SK-N-SH treated with all-trans-retinoic acid at 6 μM for 48 hours (cell line): ENCODE data around the gene GRID1.

Experiments used
- ATAC-seq: fragments of 200-7000 bp; cut with Tn5 transposase; 3 replicates; pipeline ENCODE4 v1.9.1; 2020; ENCODE audit warnings: mild to moderate bottlenecking, moderate library complexity
- ARNTL ChIP-seq: fragments of 450-650 bp; formaldehyde crosslinking; IDR thresholded peaks from 2 replicates; pipeline ENCODE4 v1.5.0; 2020; ENCODE audit warnings: low read depth, mild to moderate bottlenecking, moderate library complexity, borderline replicate concordance
- CREB5 ChIP-seq: fragments of 250-450 bp; sonication (Bioruptor Pico); IDR thresholded peaks from 2 replicates; pipeline ENCODE4 v1.5.1; 2020; ENCODE audit warnings: low read depth, mild to moderate bottlenecking, moderate library complexity
- CSDC2 ChIP-seq: fragments of 250-450 bp; sonication (Bioruptor Pico); IDR thresholded peaks from 2 replicates; pipeline ENCODE4 v1.5.0; 2020; ENCODE audit warnings: mild to moderate bottlenecking, moderate library complexity
- CSRNP3 ChIP-seq: fragments of 250-450 bp; sonication (Bioruptor Pico); IDR thresholded peaks from 2 replicates; pipeline ENCODE4 v1.5.1; 2021; ENCODE audit warnings: mild to moderate bottlenecking, moderate library complexity
- ESRRG ChIP-seq: fragments of 250-450 bp; sonication (Bioruptor Pico); IDR thresholded peaks from 2 replicates; pipeline ENCODE4 v1.6.1; 2021; ENCODE audit warnings: mild to moderate bottlenecking
- GLIS3 ChIP-seq: fragments of 250-450 bp; sonication (Bioruptor Pico); IDR thresholded peaks from 2 replicates; pipeline ENCODE4 v1.5.0; 2020; ENCODE audit warnings: mild to moderate bottlenecking, moderate library complexity
- ISL1 ChIP-seq: fragments of 250-450 bp; sonication (Bioruptor Pico); IDR thresholded peaks from 2 replicates; pipeline ENCODE4 v2.1.2; 2022; ENCODE audit warnings: mild to moderate bottlenecking, moderate library complexity
- OSR1 ChIP-seq: fragments of 250-450 bp; sonication (Bioruptor Pico); IDR thresholded peaks from 2 replicates; pipeline ENCODE4 v1.8.0; 2022; ENCODE audit warnings: moderate library complexity, mild to moderate bottlenecking, inconsistent platforms
- PATZ1 ChIP-seq: fragments of 250-450 bp; sonication (Bioruptor Pico); IDR thresholded peaks from 2 replicates; pipeline ENCODE4 v1.8.0; 2020; ENCODE audit warnings: mild to moderate bottlenecking, moderate library complexity, borderline replicate concordance
- POU6F1 ChIP-seq: fragments of 250-450 bp; sonication (Bioruptor Pico); IDR thresholded peaks from 2 replicates; pipeline ENCODE4 v1.8.0; 2021; ENCODE audit warnings: low read depth, mild to moderate bottlenecking, moderate library complexity, borderline replicate concordance
- PPARA ChIP-seq: fragments of 250-450 bp; sonication (Bioruptor Pico); IDR thresholded peaks from 2 replicates; pipeline ENCODE4 v1.5.0; 2020; ENCODE audit warnings: mild to moderate bottlenecking, borderline replicate concordance
- RARB ChIP-seq: fragments of 250-450 bp; sonication (Bioruptor Pico); IDR thresholded peaks from 2 replicates; pipeline ENCODE4 v1.8.0; 2021; ENCODE audit warnings: mild to moderate bottlenecking, moderate library complexity
- SNAI2 ChIP-seq: fragments of 250-450 bp; sonication (Bioruptor Pico); IDR thresholded peaks from 2 replicates; pipeline ENCODE4 v1.5.0; 2020; ENCODE audit warnings: mild to moderate bottlenecking, moderate library complexity
- TCF4 ChIP-seq: fragments of 250-450 bp; sonication (Bioruptor Pico); IDR thresholded peaks from 2 replicates; pipeline ENCODE4 v1.8.0; 2021; ENCODE audit warnings: mild to moderate bottlenecking, moderate library complexity, borderline replicate concordance
- TOX ChIP-seq: fragments of 250-450 bp; sonication (Bioruptor Pico); IDR thresholded peaks from 2 replicates; pipeline ENCODE4 v1.8.0; 2021; ENCODE audit warnings: mild to moderate bottlenecking, moderate library complexity, borderline replicate concordance
- ZC3H10 ChIP-seq: fragments of 250-450 bp; sonication (Bioruptor Pico); IDR thresholded peaks from 2 replicates; pipeline ENCODE4 v1.5.1; 2021; ENCODE audit warnings: mild to moderate bottlenecking, moderate library complexity
- ZFP3 ChIP-seq: fragments of 250-450 bp; sonication (Bioruptor Pico); IDR thresholded peaks from 2 replicates; pipeline ENCODE4 v1.5.0; 2020; ENCODE audit warnings: mild to moderate bottlenecking, moderate library complexity
- ZFP30 ChIP-seq: fragments of 450-650 bp; formaldehyde crosslinking; IDR thresholded peaks from 2 replicates; pipeline ENCODE4 v1.5.0; 2022; ENCODE audit warnings: mild to moderate bottlenecking, moderate library complexity
- ZNF565 ChIP-seq: fragments of 450-650 bp; formaldehyde crosslinking; conservative IDR thresholded peaks from 2 replicates; pipeline ENCODE4 v1.5.0; 2020; ENCODE audit warnings: low read depth, mild to moderate bottlenecking, moderate library complexity
- ZNF70 ChIP-seq: fragments of 450-650 bp; formaldehyde crosslinking; IDR thresholded peaks from 2 replicates; pipeline ENCODE4 v1.5.0; 2020; ENCODE audit warnings: mild to moderate bottlenecking, moderate library complexity
- ZNF8 ChIP-seq: fragments of 450-650 bp; formaldehyde crosslinking; IDR thresholded peaks from 2 replicates; pipeline ENCODE4 v1.5.0; 2020; ENCODE audit warnings: mild to moderate bottlenecking, moderate library complexity

GRID1 gene

GRCh38 chr10:86295351-86295750, 71.2 kb downstream of the GRID1 start:
- ATAC-seq, result no peak
- no peak for TF ChIP-seq ZNF70 (CRISPR knock-in tag)
- no peak for TF ChIP-seq ZFP30 (CRISPR knock-in tag)
- TF ChIP-seq CSRNP3, result no peak
- TF ChIP-seq RARB (CRISPR knock-in tag), result no peak
- TF ChIP-seq ARNTL, result no peak
- TF ChIP-seq SNAI2, result no peak
- no peak for TF ChIP-seq ZC3H10 (CRISPR knock-in tag)
- TF ChIP-seq OSR1 (CRISPR knock-in tag), result no peak
- no peak for TF ChIP-seq ZFP3 (CRISPR knock-in tag)
- no peak for TF ChIP-seq CREB5
- TF ChIP-seq CSDC2, result no peak
- TF ChIP-seq ZNF8 (CRISPR knock-in tag), result no peak
- TF ChIP-seq GLIS3 (CRISPR knock-in tag), result no peak
- no peak for TF ChIP-seq ESRRG (CRISPR knock-in tag)

- TF ChIP-seq CSRNP3 (no peak), ZC3H10 (CRISPR knock-in tag) (no peak), ARNTL (no peak), RARB (CRISPR knock-in tag) (no peak), ZNF70 (CRISPR knock-in tag) (no peak), TCF4 (CRISPR knock-in tag) (no peak), CSDC2 (no peak), POU6F1 (no peak), CREB5 (no peak), ISL1 (no peak), ZNF8 (CRISPR knock-in tag) (no peak), PPARA (CRISPR knock-in tag) (no peak), OSR1 (CRISPR knock-in tag) (no peak), ZNF565 (CRISPR knock-in tag) (no peak), ZFP30 (CRISPR knock-in tag) (no peak), ZFP3 (CRISPR knock-in tag) (no peak), GLIS3 (CRISPR knock-in tag) (no peak)
- no peak for ATAC-seq
These were observed 72.0 kb downstream of the GRID1 start for GRCh38 chr10:86294346-86295265.

- no peak for TF ChIP-seq TCF4 (CRISPR knock-in tag)
- no peak for ATAC-seq
These were observed 73.2 kb downstream of the GRID1 start for GRCh38 chr10:86293396-86293791.

GRCh38 chr10:86292462-86293395, 73.9 kb downstream of the GRID1 start:
- TF ChIP-seq TOX (CRISPR knock-in tag) (no peak), PPARA (CRISPR knock-in tag) (no peak), OSR1 (CRISPR knock-in tag) (no peak), GLIS3 (CRISPR knock-in tag) (no peak), ZNF70 (CRISPR knock-in tag) (no peak), ZC3H10 (CRISPR knock-in tag) (no peak), ZFP30 (CRISPR knock-in tag) (no peak), ESRRG (CRISPR knock-in tag) (no peak), ARNTL (no peak), RARB (CRISPR knock-in tag) (no peak), ZFP3 (CRISPR knock-in tag) (no peak), SNAI2 (no peak), PATZ1 (CRISPR knock-in tag) (no peak), TCF4 (CRISPR knock-in tag) (no peak)
- TF ChIP-seq, all 23 proteins: peak for 0
- ATAC-seq, result no peak
